HepG2 (cell line): Measurements from ENCODE around the gene DNAJC2. TPM values are rescaled to one million over a fixed set of nuclear protein-coding genes. Genes with fewer than 3 reads are reported as not detected.

Experiments
- BCLAF1 ChIP-seq: fragments of 450-650 bp; IDR thresholded peaks from 2 replicates; pipeline ENCODE4 v1.6.1; 2017; ENCODE audit warnings: mild to moderate bottlenecking
- CBX5 ChIP-seq: sonication (generic); formaldehyde crosslinking; IDR thresholded peaks from 2 replicates; pipeline ENCODE4 v1.4.0; 2020; ENCODE audit warnings: missing genetic modification reagents, borderline replicate concordance
- GABPB1 ChIP-seq: IDR thresholded peaks from 2 replicates; pipeline ENCODE4 v1.6.1; 2016; ENCODE audit warnings: mild to moderate bottlenecking, missing genetic modification reagents, moderate library complexity, missing compliant biosample characterization
- HMG20A ChIP-seq: IDR thresholded peaks from 2 replicates; pipeline ENCODE4 v1.6.1; 2016; ENCODE audit warnings: borderline replicate concordance
- HNF4A ChIP-seq: sonication (generic); formaldehyde crosslinking; IDR thresholded peaks from 2 replicates; pipeline ENCODE4 v1.4.0; 2020; ENCODE audit warnings: missing genetic modification reagents
- JDP2 ChIP-seq: sonication (generic); formaldehyde crosslinking; IDR thresholded peaks from 2 replicates; pipeline ENCODE4 v1.8.1; 2022; ENCODE audit warnings: missing genetic modification reagents, borderline replicate concordance
- MIER3 ChIP-seq: IDR thresholded peaks from 2 replicates; pipeline ENCODE4 v1.6.1; 2016; ENCODE audit warnings: missing compliant biosample characterization, borderline replicate concordance
- MXD1 ChIP-seq: sonication (generic); formaldehyde crosslinking; IDR thresholded peaks from 2 replicates; pipeline ENCODE4 v1.4.0; 2020; ENCODE audit warnings: mild to moderate bottlenecking, missing genetic modification reagents
- MYPOP ChIP-seq: sonication (generic); formaldehyde crosslinking; IDR thresholded peaks from 2 replicates; pipeline ENCODE4 v1.8.1; 2023; ENCODE audit warnings: mild to moderate bottlenecking, moderate library complexity, missing genetic modification reagents
- NCOA2 ChIP-seq: sonication (generic); formaldehyde crosslinking; IDR thresholded peaks from 2 replicates; pipeline ENCODE4 v1.8.0; 2022; ENCODE audit warnings: inconsistent platforms
- PHF5A ChIP-seq: IDR thresholded peaks from one replicate; pipeline ENCODE4 v1.6.1; 2018; ENCODE audit warnings: low read depth, missing genetic modification reagents; ENCODE audit not compliant: unreplicated experiment
- SMAD9 ChIP-seq: sonication (generic); formaldehyde crosslinking; IDR thresholded peaks from 2 replicates; pipeline ENCODE4 v1.5.1; 2020; ENCODE audit warnings: mild to moderate bottlenecking, missing genetic modification reagents
- TEAD3 ChIP-seq: optimal IDR thresholded peaks from 2 replicates; pipeline ENCODE3; 2016; ENCODE audit warnings: borderline replicate concordance
- ZFAT ChIP-seq: sonication (generic); formaldehyde crosslinking; conservative IDR thresholded peaks from 2 replicates; pipeline ENCODE4 v1.8.1; 2023; ENCODE audit warnings: missing genetic modification reagents, inconsistent platforms
- ZNF292 ChIP-seq: sonication (generic); formaldehyde crosslinking; IDR thresholded peaks from 2 replicates; pipeline ENCODE4 v1.8.1; 2022; ENCODE audit warnings: mild to moderate bottlenecking, low read depth, missing genetic modification reagents, borderline replicate concordance
- ZNF317 ChIP-seq: sonication (generic); formaldehyde crosslinking; IDR thresholded peaks from 2 replicates; pipeline ENCODE4 v1.5.0; 2020; ENCODE audit warnings: mild to moderate bottlenecking, missing genetic modification reagents
- ZNF839 ChIP-seq: sonication (generic); formaldehyde crosslinking; IDR thresholded peaks from 2 replicates; pipeline ENCODE4 v1.4.0; 2020; ENCODE audit warnings: missing genetic modification reagents, mild to moderate bottlenecking, borderline replicate concordance
- polyA plus RNA-seq, 8 experiments: library from polyadenylated mRNA; depleted of rRNA in 3 of 8; stranded (reverse) in 7 of 8; unstranded in 1 of 8; fragments of >200 nt; fragmentation: Illumina TruSeq in 4 of 8; extraction: Trizol in 4 of 8; gene quantifications; 2 replicates each; pipeline versions ENCODE4 v1.2.1 to v1.2.3, GENCODE V29; 2011 to 2016; ENCODE audit warnings: low read depth in 4 of 8, missing spikeins in 1 of 8, mixed read lengths in 1 of 8; ENCODE audit not compliant: insufficient read depth in 1 of 8
- total RNA-seq, 5 experiments: library from RNA; depleted of rRNA; stranded (reverse); fragments of >200 nt; fragmentation: Illumina TruSeq; extraction: Trizol; gene quantifications; 2 replicates each; pipeline ENCODE4 v1.2.3, GENCODE V29; 2016; ENCODE audit warnings: low read depth in 1 of 5
- TF ChIP-seq, protein P1 (sequence below): sonication (generic); formaldehyde crosslinking; IDR thresholded peaks from 2 replicates; pipeline ENCODE4 v1.5.1; 2020; ENCODE audit warnings: missing genetic modification reagents, mild to moderate bottlenecking, borderline replicate concordance
- TF ChIP-seq, protein P2 (sequence below): sonication (generic); formaldehyde crosslinking; IDR thresholded peaks from 2 replicates; pipeline ENCODE4; 2020; ENCODE audit warnings: missing genetic modification reagents, mild to moderate bottlenecking, borderline replicate concordance

DNAJC2 gene
- total and polyA plus RNA-seq, 2 of the 13 experiments (the other 11 are each of a cell fraction or from before 2014, with no cell fraction given) = 19.6 to 42.0 TPM

DNA sequence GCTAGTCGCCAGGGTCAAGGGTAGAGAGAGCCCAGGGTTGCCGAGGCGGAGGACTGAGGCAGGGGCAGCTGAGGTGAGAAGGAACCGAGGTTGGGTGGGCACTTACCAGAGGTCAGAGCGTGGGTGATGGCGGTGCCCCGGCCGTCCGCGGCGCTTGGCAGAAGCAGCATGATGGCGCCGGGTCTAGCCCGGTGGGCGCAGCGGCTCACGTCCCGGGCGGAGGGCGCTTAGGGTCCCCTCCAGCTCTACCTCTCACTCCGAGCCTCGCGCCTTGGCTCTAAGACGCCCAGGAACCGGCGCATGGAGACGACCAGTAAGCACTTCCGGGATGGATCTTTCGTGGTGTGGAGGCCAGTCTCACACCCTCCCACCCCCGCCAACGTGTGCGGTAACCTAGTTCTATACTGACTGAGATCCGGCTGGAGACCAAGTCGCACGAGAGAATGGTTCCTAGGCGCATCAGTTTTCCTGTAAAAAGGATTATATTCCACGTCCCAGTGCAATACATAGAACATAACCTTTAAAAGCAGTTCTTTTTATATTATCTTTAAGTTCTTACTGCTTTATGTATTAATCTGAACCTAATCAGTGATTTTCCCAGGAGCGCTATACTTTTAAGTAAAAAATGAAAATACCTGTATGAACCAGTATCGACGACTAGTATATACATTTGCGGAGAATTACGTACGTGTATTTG is at the start of gene DNAJC2 (continued):
- TF ChIP-seq BCLAF1 (no peak), MIER3 (CRISPR knock-in tag) (peak; percentile 64; the same call in 1 of the 2 replicates), TEAD3 (CRISPR knock-in tag) (peak; percentile 52), HMG20A (CRISPR knock-in tag) (no peak; the same call in 1 of the 2 replicates), ZNF839 (CRISPR knock-in tag) (peak; percentile 64; the same call in 1 of the 2 replicates), MXD1 (peak; percentile 35; the same call in 1 of the 2 replicates), SMAD9 (CRISPR knock-in tag) (0 out of 2 replicates have a peak, but pooled peaks have one; percentile 53), GABPB1 (CRISPR knock-in tag) (peak; percentile 97), ZFAT (CRISPR knock-in tag) (no peak), CBX5 (CRISPR knock-in tag) (peak; percentile 82; the same call in 1 of the 2 replicates), NCOA2 (CRISPR knock-in tag) (peak; percentile 44; the same call in 1 of the 2 replicates), ZNF292 (CRISPR knock-in tag) (peak; percentile 52), ZNF317 (no peak), JDP2 (no peak), PHF5A (CRISPR knock-in tag) (peak; percentile 80), MYPOP (CRISPR knock-in tag) (peak; percentile 82; the same call in 1 of the 2 replicates), HNF4A (CRISPR knock-in tag) (peak; percentile 39; the same call in 1 of the 2 replicates)
- TF ChIP-seq, protein P1, sequence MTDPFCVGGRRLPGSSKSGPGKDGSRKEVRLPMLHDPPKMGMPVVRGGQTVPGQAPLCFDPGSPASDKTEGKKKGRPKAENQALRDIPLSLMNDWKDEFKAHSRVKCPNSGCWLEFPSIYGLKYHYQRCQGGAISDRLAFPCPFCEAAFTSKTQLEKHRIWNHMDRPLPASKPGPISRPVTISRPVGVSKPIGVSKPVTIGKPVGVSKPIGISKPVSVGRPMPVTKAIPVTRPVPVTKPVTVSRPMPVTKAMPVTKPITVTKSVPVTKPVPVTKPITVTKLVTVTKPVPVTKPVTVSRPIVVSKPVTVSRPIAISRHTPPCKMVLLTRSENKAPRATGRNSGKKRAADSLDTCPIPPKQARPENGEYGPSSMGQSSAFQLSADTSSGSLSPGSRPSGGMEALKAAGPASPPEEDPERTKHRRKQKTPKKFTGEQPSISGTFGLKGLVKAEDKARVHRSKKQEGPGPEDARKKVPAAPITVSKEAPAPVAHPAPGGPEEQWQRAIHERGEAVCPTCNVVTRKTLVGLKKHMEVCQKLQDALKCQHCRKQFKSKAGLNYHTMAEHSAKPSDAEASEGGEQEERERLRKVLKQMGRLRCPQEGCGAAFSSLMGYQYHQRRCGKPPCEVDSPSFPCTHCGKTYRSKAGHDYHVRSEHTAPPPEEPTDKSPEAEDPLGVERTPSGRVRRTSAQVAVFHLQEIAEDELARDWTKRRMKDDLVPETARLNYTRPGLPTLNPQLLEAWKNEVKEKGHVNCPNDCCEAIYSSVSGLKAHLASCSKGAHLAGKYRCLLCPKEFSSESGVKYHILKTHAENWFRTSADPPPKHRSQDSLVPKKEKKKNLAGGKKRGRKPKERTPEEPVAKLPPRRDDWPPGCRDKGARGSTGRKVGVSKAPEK (CRISPR knock-in tag) = peak; percentile 87; the same call in 1 of the 2 replicates
- TF ChIP-seq, protein P2, sequence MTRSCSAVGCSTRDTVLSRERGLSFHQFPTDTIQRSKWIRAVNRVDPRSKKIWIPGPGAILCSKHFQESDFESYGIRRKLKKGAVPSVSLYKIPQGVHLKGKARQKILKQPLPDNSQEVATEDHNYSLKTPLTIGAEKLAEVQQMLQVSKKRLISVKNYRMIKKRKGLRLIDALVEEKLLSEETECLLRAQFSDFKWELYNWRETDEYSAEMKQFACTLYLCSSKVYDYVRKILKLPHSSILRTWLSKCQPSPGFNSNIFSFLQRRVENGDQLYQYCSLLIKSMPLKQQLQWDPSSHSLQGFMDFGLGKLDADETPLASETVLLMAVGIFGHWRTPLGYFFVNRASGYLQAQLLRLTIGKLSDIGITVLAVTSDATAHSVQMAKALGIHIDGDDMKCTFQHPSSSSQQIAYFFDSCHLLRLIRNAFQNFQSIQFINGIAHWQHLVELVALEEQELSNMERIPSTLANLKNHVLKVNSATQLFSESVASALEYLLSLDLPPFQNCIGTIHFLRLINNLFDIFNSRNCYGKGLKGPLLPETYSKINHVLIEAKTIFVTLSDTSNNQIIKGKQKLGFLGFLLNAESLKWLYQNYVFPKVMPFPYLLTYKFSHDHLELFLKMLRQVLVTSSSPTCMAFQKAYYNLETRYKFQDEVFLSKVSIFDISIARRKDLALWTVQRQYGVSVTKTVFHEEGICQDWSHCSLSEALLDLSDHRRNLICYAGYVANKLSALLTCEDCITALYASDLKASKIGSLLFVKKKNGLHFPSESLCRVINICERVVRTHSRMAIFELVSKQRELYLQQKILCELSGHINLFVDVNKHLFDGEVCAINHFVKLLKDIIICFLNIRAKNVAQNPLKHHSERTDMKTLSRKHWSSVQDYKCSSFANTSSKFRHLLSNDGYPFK (CRISPR knock-in tag) = peak; percentile 94; the same call in 1 of the 2 replicates
